ENCODE data around the gene TMEM213.

GRCh38 chr7:138776166-138776833 is 21.5 kb upstream of the TMEM213 start:
- TF ChIP-seq CTCF (IDR thresholded peaks at IDR 0.05) (no peak), POLR2A (IDR thresholded peaks at IDR 0.05) (no peak), EP300 (IDR thresholded peaks at IDR 0.05) (no peak), POLR2AphosphoS5 (IDR thresholded peaks at IDR 0.05) (no peak)

Measured in upper lobe of left lung (tissue), 4 donors.